K562 (cell line): ENCODE measurements around the gene DMXL1. TPM values are rescaled to one million over a fixed set of nuclear protein-coding genes. Genes with fewer than 3 reads are reported as not detected.

Experiments
- BHLHE40 ChIP-seq: IDR thresholded peaks from 2 replicates; pipeline ENCODE4 v1.6.1; 2011; ENCODE audit warnings: low read length, improper control_type of control experiment
- DIDO1 ChIP-seq: fragments of 450-650 bp; IDR thresholded peaks from 2 replicates; pipeline ENCODE4 v1.6.1; 2016; ENCODE audit warnings: low read depth, missing biosample characterization, missing genetic modification characterization
- HNRNPLL ChIP-seq: fragments of 200-400 bp; formaldehyde crosslinking; IDR thresholded peaks from 2 replicates; pipeline ENCODE4 v1.6.1; 2017; ENCODE audit warnings: low read length, low read depth, mild to moderate bottlenecking; ENCODE audit not compliant: poor library complexity, severe bottlenecking
- MEF2D ChIP-seq: conservative IDR thresholded peaks from 2 replicates; pipeline ENCODE4 v1.6.1; 2016; ENCODE audit warnings: low read depth, missing genetic modification characterization, missing compliant biosample characterization
- MGA ChIP-seq: fragments of 450-650 bp; IDR thresholded peaks from 2 replicates; pipeline ENCODE4 v1.6.1; 2016; ENCODE audit warnings: mild to moderate bottlenecking, moderate library complexity
- MTF1 ChIP-seq: fragments of 250-450 bp; sonication (Bioruptor Pico); IDR thresholded peaks from 2 replicates; pipeline ENCODE4 v1.9.0; 2021; ENCODE audit warnings: moderate library complexity, mild to moderate bottlenecking, inconsistent platforms, borderline replicate concordance
- NCOA1 ChIP-seq: fragments of 450-650 bp; IDR thresholded peaks from 2 replicates; pipeline ENCODE4 v1.6.1; 2016; ENCODE audit warnings: low read depth
- NR0B1 ChIP-seq: fragments of 450-650 bp; IDR thresholded peaks from one replicate; pipeline ENCODE4 v1.6.1; 2018; ENCODE audit warnings: mild to moderate bottlenecking, moderate library complexity; ENCODE audit not compliant: partially characterized antibody
- RAD51 ChIP-seq: fragments of 450-650 bp; IDR thresholded peaks from 2 replicates; pipeline ENCODE4 v1.7.1; 2016; ENCODE audit warnings: low read depth, mild to moderate bottlenecking, borderline replicate concordance
- SIN3A ChIP-seq, 2 experiments: fragments of 150-350 bp in 1 of 2; IDR thresholded peaks; 2 replicates each; pipeline ENCODE4 v1.6.1; 2011 to 2016; ENCODE audit warnings: borderline replicate concordance in 2 of 2, low read depth in 2 of 2, low read length in 2 of 2, mild to moderate bottlenecking in 2 of 2, moderate library complexity in 2 of 2; ENCODE audit not compliant: control insufficient read depth in 1 of 2
- SMARCE1 ChIP-seq: fragments of 450-650 bp; IDR thresholded peaks from 2 replicates; pipeline ENCODE4 v1.7.1; 2016; ENCODE audit warnings: mild to moderate bottlenecking
- ZBED1 ChIP-seq: IDR thresholded peaks from 2 replicates; pipeline ENCODE4 v1.6.1; 2014
- ZKSCAN3 ChIP-seq: fragments of 250-450 bp; sonication (Bioruptor Pico); IDR thresholded peaks from 2 replicates; pipeline ENCODE4 v1.4.0; 2020
- ZNF253 ChIP-seq: fragments of 250-450 bp; sonication (Bioruptor Pico); conservative IDR thresholded peaks from 2 replicates; pipeline ENCODE4 v1.6.1; 2021; ENCODE audit warnings: mild to moderate bottlenecking
- ZNF586 ChIP-seq: fragments of 450-650 bp; formaldehyde crosslinking; conservative IDR thresholded peaks from 2 replicates; pipeline ENCODE4 v1.4.0; 2020; ENCODE audit warnings: mild to moderate bottlenecking, moderate library complexity
- ZNF830 ChIP-seq: fragments of 250-450 bp; sonication (Bioruptor Pico); IDR thresholded peaks from 2 replicates; pipeline ENCODE4 v1.5.0; 2021; ENCODE audit warnings: mild to moderate bottlenecking
- polyA plus RNA-seq, 8 experiments: library from polyadenylated mRNA; depleted of rRNA in 4 of 8; stranded (reverse) in 5 of 8; unstranded in 3 of 8; fragments of >200 nt; fragmentation: Nextera tagmentation in 2 of 8; fragmentation: Illumina TruSeq in 1 of 8; extraction: Ambion mirVana in 2 of 8; extraction: Trizol in 1 of 8; gene quantifications; 2 replicates each; pipeline versions ENCODE4 v1.2.1 to v1.2.3, GENCODE V29; 2011 to 2014; ENCODE audit warnings: inconsistent platforms in 1 of 8, missing spikeins in 1 of 8
- total RNA-seq, 7 experiments: library from RNA; depleted of rRNA in 6 of 7; stranded (reverse); fragments of >200 nt in 6 of 7; fragmentation: Illumina TruSeq in 2 of 7; extraction: Trizol in 2 of 7; gene quantifications; 2 replicates each; pipeline versions ENCODE4 v1.2.1 to v1.2.3, GENCODE V29; 2011 to 2021; ENCODE audit warnings: low replicate concordance in 1 of 7

The DMXL1 gene
- total and polyA plus RNA-seq, 9 of the 15 experiments (the other 6 are each of a cell fraction or from before 2014, with no cell fraction given): 8.3 to 40.3 (median 30.6) TPM

GRCh38 chr5:119063579-119064379, 7.1 kb upstream of the DMXL1 start (continued):
- TF ChIP-seq MEF2D (tag) (no peak), DIDO1 (tag) (no peak), SIN3A (IDR thresholded peaks at IDR 0.05; ENCODE audit: borderline replicate concordance in 2 of 2, control insufficient read depth in 1 of 2, low read depth in 2 of 2, low read length in 2 of 2) (no peak), ZNF830 (CRISPR knock-in tag) (no peak), NR0B1 (no peak), MTF1 (CRISPR knock-in tag) (no peak), ZBED1 (no peak), ZNF253 (CRISPR knock-in tag) (no peak), SMARCE1 (peak; percentile 47; the same call in 1 of the 2 replicates), ZKSCAN3 (no peak), BHLHE40 (peak; percentile 26; the same call in 1 of the 2 replicates), NCOA1 (no peak), HNRNPLL (no peak), MGA (no peak), RAD51 (0 out of 2 replicates have a peak, but pooled peaks have one; percentile 22), ZNF586 (no peak)
